ENCODE data around the gene ARVCF.
"Not testable (repeated sequence)": the region's sequence is repeated elsewhere in the genome, so short reads cannot be mapped to it uniquely, and the experiment has no call there.

ARVCF gene

DNA sequence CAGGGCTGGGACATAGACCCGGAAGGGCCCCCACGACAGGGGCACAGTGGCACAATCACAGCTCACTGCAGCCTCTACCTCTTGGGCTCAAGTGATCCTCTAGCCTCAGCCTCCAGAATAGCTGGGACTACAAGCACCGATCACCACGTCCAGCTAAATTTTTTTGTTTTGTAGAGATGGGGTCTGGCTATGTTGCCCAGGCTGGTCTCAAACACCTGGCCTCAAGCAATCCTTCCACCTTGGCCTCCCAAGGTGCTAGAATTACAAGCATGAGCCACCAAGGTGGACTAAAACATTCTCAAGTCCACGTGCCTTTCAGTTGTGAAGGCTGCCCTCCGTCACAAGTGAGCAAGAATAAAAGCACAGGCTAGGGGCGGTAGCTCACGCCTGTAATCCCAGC lies 85.1 kb downstream of the ARVCF start:
- no peak for DNase-seq

GRCh38 chr22:19930551-19931486 lies 85.8 kb downstream of the ARVCF start:
- DNase-seq = no peak

DNA sequence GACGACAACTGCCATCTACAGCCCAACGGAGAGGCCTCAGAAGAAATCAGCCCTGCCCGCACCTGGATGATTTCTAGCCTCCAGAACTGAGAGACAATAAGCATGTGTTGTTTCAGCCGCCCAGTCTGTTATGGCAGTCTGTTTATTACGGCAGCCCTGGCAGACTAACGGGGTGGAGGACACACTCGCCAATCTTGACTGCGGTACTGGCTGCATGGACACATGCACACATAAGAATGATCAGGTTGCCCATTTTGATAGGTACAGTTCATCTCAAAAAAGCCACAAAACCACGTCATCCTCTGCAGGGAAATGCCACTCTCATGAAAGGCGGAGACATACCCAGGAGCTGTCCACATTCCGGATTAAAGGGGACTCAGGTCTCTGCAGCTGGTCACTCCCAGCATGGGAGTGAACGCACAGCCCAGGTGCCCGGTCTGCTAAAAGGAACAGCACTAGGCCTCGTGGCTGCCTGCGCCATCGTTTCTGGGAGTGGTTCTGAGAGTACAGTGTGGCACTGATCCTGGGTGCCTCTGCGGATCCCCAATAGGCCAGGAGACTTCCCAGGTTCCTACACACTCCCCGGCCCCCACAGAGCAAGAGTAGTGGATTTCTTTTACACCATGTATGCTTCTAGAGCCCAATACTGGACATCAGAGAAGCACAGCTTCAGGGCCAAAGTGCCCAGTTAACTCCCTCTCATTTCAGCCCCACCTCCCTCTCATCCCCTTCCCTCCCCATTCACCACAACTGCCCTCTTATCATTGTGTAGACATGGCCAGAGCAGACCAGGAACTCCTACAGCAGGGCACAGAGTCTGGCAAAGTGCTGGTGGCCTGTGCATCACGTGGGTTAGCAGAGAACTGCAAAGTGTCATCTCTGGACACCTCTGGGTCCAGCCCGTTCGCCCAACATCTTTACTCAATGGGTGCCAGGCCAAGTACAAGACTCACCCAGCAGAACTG lies 86.8 kb downstream of the ARVCF start:
- DNase-seq = no peak

GRCh38 chr22:19928207-19928606 lies 88.4 kb downstream of the ARVCF start:
- DNase-seq = no peak

GRCh38 chr22:19927696-19928095 lies 88.9 kb downstream of the ARVCF start:
- no peak for DNase-seq

DNA sequence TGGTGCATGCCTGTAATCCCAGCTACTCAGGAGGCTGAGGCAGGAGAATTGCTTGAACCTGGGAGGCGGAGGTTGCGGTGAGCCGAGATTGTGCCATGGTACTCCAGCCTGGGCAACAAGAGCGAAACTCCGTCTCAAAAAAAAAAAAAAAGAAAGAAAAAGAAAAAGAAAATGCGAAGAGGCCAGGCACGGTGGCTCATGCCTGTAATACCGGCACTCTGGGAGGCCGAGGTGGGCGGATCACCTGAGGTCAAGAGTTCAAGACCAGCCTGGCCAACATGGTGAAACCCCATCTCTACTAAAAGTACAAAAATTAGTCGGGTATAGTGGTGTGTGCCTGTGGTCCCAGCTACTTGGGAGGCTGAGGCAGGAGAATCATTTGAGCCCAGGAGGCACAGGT lies 90.6 kb downstream of the ARVCF start:
- not testable (repeated sequence) for DNase-seq

DNA sequence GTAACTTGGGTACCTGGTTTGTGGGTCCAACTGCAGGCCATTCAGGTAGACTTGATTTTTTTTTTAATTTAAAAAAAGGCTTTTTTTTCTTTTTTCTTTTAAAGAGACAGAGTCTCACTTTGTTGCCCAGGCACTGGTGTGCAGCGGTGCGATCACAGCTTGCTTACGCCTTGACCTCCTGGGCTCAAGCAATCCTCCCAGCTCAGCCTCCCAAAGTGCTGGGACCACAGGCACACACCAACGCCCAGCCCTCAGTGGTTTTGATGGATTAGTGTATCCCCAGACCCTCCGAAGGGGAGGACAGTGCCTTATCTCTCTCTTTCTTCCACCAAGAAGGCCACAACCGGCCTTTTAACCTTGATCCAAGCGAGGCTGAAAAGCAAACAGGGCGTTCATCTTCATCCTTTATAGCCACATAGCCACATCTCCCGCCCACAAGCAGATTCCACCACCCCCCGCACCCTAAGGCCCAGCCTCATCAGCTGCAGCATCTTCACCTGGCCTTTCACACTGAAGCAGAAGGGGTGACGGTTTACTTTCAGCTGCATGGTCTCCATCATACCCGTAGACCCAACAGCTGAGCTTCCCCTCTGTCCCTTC lies 92.6 kb downstream of the ARVCF start:
- DNase-seq = no peak

DNA sequence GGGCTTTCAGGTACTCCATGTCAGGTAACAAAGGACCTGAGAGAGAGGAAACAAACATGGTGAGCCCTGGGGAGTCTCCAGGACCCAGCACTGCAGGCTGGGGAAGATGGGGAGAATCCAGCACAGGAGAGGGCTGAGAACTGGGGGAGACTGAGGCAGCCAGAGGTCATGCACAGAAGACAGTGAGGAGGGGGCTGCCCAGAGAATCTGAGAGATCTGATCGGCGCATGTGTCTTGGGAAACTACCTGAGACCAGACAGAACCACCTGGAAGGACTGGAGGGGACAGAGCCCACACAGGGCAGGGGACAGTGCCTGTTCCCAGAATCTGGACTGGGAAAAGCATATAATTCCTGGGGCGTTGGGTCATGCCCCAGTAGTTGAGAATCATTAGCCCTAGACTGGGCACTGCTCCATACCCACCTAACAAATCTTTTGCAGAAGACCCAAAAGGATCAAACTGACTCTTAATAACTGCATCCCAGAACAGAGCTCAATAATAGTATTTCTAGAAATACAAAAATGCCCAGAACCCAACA lies 95.0 kb downstream of the ARVCF start:
- no peak for DNase-seq
